ENCODE measurements around the gene AUNIP. TPM values are rescaled to one million over a fixed set of nuclear protein-coding genes. Genes with fewer than 3 reads are reported as not detected.
A peak's percentile ranks its signal among the peaks of the same experiment; 100 is the strongest.

Gene AUNIP
- not detected for total RNA-seq

- ATAC-seq (ENCODE audit: low FRiP score) (peak; percentile 96), DNase-seq (ENCODE audit: low spot score) (peak; percentile 69)
- no peak for TF ChIP-seq CTCF (IDR thresholded peaks at IDR 0.05)
Observed at GRCh38 chr1:25858906-25859789, at the start of gene AUNIP. AUNIP (minus strand) TSS chr1:25859457; CDS start chr1:25859357, 100 bp downstream.

- TF ChIP-seq CTCF (IDR thresholded peaks at IDR 0.05) = no peak
- DNase-seq (ENCODE audit: low spot score) (no peak), ATAC-seq (ENCODE audit: low FRiP score) (no peak)
Observed at GRCh38 chr1:25909040-25909439, 49.8 kb upstream of the AUNIP start.

- no peak for TF ChIP-seq CTCF (IDR thresholded peaks at IDR 0.05)
- ATAC-seq (ENCODE audit: low FRiP score) (no peak), DNase-seq (ENCODE audit: low spot score) (no peak)
Observed at GRCh38 chr1:25908161-25908560, 48.9 kb upstream of the AUNIP start.

- DNase-seq (ENCODE audit: low spot score) = no peak
- no peak for ATAC-seq (ENCODE audit: low FRiP score)
- no peak for TF ChIP-seq CTCF (IDR thresholded peaks at IDR 0.05)
Observed at GRCh38 chr1:25907601-25908000, 48.3 kb upstream of the AUNIP start.

- ATAC-seq (ENCODE audit: low FRiP score) = peak; percentile 8
- no peak for DNase-seq (ENCODE audit: low spot score)
- TF ChIP-seq CTCF (IDR thresholded peaks at IDR 0.05) = no peak
Observed at GRCh38 chr1:25906644-25907300, 47.5 kb upstream of the AUNIP start.

GRCh38 chr1:25905680-25906643 is 46.7 kb upstream of the AUNIP start, which contains the start of gene STMN1:
STMN1 (minus strand) TSS chr1:25906419; CDS start chr1:25904676, 1,743 bp downstream.
- TF ChIP-seq CTCF (IDR thresholded peaks at IDR 0.05) = no peak
- ATAC-seq (ENCODE audit: low FRiP score) = peak; percentile 80
- DNase-seq (ENCODE audit: low spot score) = peak; percentile 62
